ENCODE data around the gene NTM. TPM values are rescaled to one million over a fixed set of nuclear protein-coding genes. Genes with fewer than 3 reads are reported as not detected.

Gene NTM
- total RNA-seq, 1 donor from 2014 or later: not detected

GRCh38 chr11:131957875-131958274 is 587.5 kb downstream of the NTM start:
- DNase-seq (no peak), ATAC-seq (ENCODE audit: low read depth) (no peak)
- no peaks in the 10 kb centered on the region for H3K36me3 Mint-ChIP-seq (ENCODE audit: low read depth)
- TF ChIP-seq CTCF (IDR thresholded peaks at IDR 0.05): no peak
- H3K27ac Mint-ChIP-seq: no peak overlapping the region
- ChIA-PET POLR2A (no interaction called here), CTCF (no interaction called here)
- H3K9me3 Mint-ChIP-seq: no peaks in the 10 kb centered on the region
- no peaks in the 10 kb centered on the region for H3K4me1 Mint-ChIP-seq
- intact Hi-C loops (cut with micrococcal nuclease): no loop called here
- H3K27me3 Mint-ChIP-seq: no peaks in the 10 kb centered on the region
- no peak overlapping the region for H3K4me3 Mint-ChIP-seq

GRCh38 chr11:131962818-131963217 is 592.4 kb downstream of the NTM start:
- intact Hi-C loops (cut with micrococcal nuclease): no loop called here
- no peak for ATAC-seq (ENCODE audit: low read depth)

GRCh38 chr11:131964698-131965483 is 594.5 kb downstream of the NTM start:
- Mint-ChIP-seq H3K27me3 (no peaks in the 10 kb centered on the region), H3K27ac (no peak overlapping the region), H3K4me3 (no peak overlapping the region), H3K9me3 (no peaks in the 10 kb centered on the region), H3K36me3 (ENCODE audit: low read depth) (no peaks in the 10 kb centered on the region), H3K4me1 (no peaks in the 10 kb centered on the region)
- DNase-seq (no peak), ATAC-seq (ENCODE audit: low read depth) (no peak)
- ChIA-PET POLR2A (no interaction called here), CTCF (no interaction called here)
- TF ChIP-seq CTCF (IDR thresholded peaks at IDR 0.05): no peak
- intact Hi-C loops (cut with micrococcal nuclease): no loop called here

More at GRCh38 chr11:131962818-131963217, 592.4 kb downstream of the NTM start:
- Mint-ChIP-seq H3K4me3 (no peak overlapping the region), H3K27me3 (no peaks in the 10 kb centered on the region), H3K4me1 (no peaks in the 10 kb centered on the region), H3K9me3 (no peaks in the 10 kb centered on the region), H3K27ac (no peak overlapping the region), H3K36me3 (ENCODE audit: low read depth) (no peaks in the 10 kb centered on the region)
- CTCF ChIA-PET: no interaction called here
- POLR2A ChIA-PET: no interaction called here
- DNase-seq: no peak
- no peak for TF ChIP-seq CTCF (IDR thresholded peaks at IDR 0.05)

GRCh38 chr11:131965504-131965903 is 595.1 kb downstream of the NTM start:
- no peaks in the 10 kb centered on the region for H3K36me3 Mint-ChIP-seq (ENCODE audit: low read depth)
- H3K4me3 Mint-ChIP-seq: no peak overlapping the region
- ATAC-seq (ENCODE audit: low read depth) (no peak), DNase-seq (no peak)
- H3K27ac Mint-ChIP-seq: no peak overlapping the region
- H3K4me1 Mint-ChIP-seq: no peaks in the 10 kb centered on the region
- ChIA-PET POLR2A (no interaction called here), CTCF (no interaction called here)
- no peak for TF ChIP-seq CTCF (IDR thresholded peaks at IDR 0.05)
- no peaks in the 10 kb centered on the region for H3K27me3 Mint-ChIP-seq
- H3K9me3 Mint-ChIP-seq: no peaks in the 10 kb centered on the region
- intact Hi-C loops (cut with micrococcal nuclease): no loop called here

GRCh38 chr11:131966667-131967066 is 596.3 kb downstream of the NTM start:
- no peaks in the 10 kb centered on the region for H3K36me3 Mint-ChIP-seq (ENCODE audit: low read depth)
- H3K4me1 Mint-ChIP-seq: no peaks in the 10 kb centered on the region
- H3K27ac Mint-ChIP-seq: no peak overlapping the region
- DNase-seq (no peak), ATAC-seq (ENCODE audit: low read depth) (no peak)
- H3K4me3 Mint-ChIP-seq: no peak overlapping the region
- intact Hi-C loops (cut with micrococcal nuclease): no loop called here
- TF ChIP-seq CTCF (IDR thresholded peaks at IDR 0.05): no peak
- ChIA-PET CTCF (no interaction called here), POLR2A (no interaction called here)
- no peaks in the 10 kb centered on the region for H3K27me3 Mint-ChIP-seq
- no peaks in the 10 kb centered on the region for H3K9me3 Mint-ChIP-seq
